Measurements from ENCODE around the gene TGFBI.

GRCh38 chr5:136108766-136109165 lies 80.0 kb downstream of the TGFBI start:
- TF ChIP-seq CTCF (IDR thresholded peaks at IDR 0.05) (no peak), POLR2A (IDR thresholded peaks at IDR 0.05) (no peak)

Data from thyroid gland (tissue), 4 donors.